Activated CD4-positive, alpha-beta memory T cell treated with anti-CD3 and anti-CD28 coated beads for 36 hours (primary cell): ENCODE measurements around the gene PRSS21. TPM values are rescaled to one million over a fixed set of nuclear protein-coding genes. Genes with fewer than 3 reads are reported as not detected.

Experiments used
- CTCF ChIA-PET: fragments of 350-600 bp; sonication (Branson Sonifier 250); formaldehyde crosslinking; loops from one replicate; lab custom pipeline; 2021; ENCODE audit warnings: antibody characterized with exemption, inconsistent platforms; lab: Charles Lee
- POLR2A ChIA-PET: fragments of 350-600 bp; sonication (Branson Sonifier 250); formaldehyde crosslinking; loops from one replicate; lab custom pipeline; 2021; ENCODE audit warnings: antibody characterized with exemption; lab: Charles Lee
- DNase-seq: peaks from one replicate; pipeline ENCODE4 v3.0.0-alpha.2; 2020
- H3K27ac Mint-ChIP-seq: one replicate; pipeline ENCODE4 v1.8.0; 2021; ENCODE audit warnings: mixed read lengths
- H3K27me3 Mint-ChIP-seq: one replicate; pipeline ENCODE4 v1.8.0; 2021; ENCODE audit warnings: mixed read lengths
- H3K36me3 Mint-ChIP-seq: one replicate; pipeline ENCODE4 v1.8.0; 2021; ENCODE audit warnings: mixed read lengths
- H3K4me1 Mint-ChIP-seq: one replicate; pipeline ENCODE4 v1.8.0; 2021; ENCODE audit warnings: low read depth, mixed read lengths
- H3K4me3 Mint-ChIP-seq: one replicate; pipeline ENCODE4 v1.8.0; 2021; ENCODE audit warnings: mild to moderate bottlenecking, mixed read lengths
- H3K9me3 Mint-ChIP-seq: one replicate; pipeline ENCODE4 v1.8.0; 2021; ENCODE audit warnings: mixed read lengths
- intact Hi-C: fragments of 100-400 bp; cut with micrococcal nuclease; formaldehyde crosslinking; loops from one replicate; pipeline ENCODE4 v1.15.1; 2023
- total RNA-seq, 2 experiments: library from RNA; stranded (reverse); gene quantifications; one replicate each; pipeline ENCODE4 v1.2.3, GENCODE V29; 2021

The PRSS21 gene
- total RNA-seq, 2 experiments from 2014 or later = 4.7 to 6.2 TPM

- DNase-seq = no peak
- H3K27me3 Mint-ChIP-seq = peaks cover 5% of the 10 kb centered on the region
- H3K9me3 Mint-ChIP-seq = no peaks in the 10 kb centered on the region
- ChIA-PET CTCF (no interaction called here), POLR2A (no interaction called here)
- H3K4me1 Mint-ChIP-seq = no peaks in the 10 kb centered on the region
- intact Hi-C loops = no loop called here
- H3K36me3 Mint-ChIP-seq = no peaks in the 10 kb centered on the region
- no peak overlapping the region for H3K4me3 Mint-ChIP-seq
- H3K27ac Mint-ChIP-seq = no peak overlapping the region
These were observed 3.2 kb upstream of the PRSS21 start for GRCh38 chr16:2813771-2814221.

- intact Hi-C loops = no loop called here
- Mint-ChIP-seq H3K27me3 (peaks cover 5% of the 10 kb centered on the region), H3K27ac (no peak overlapping the region), H3K4me1 (no peaks in the 10 kb centered on the region), H3K36me3 (no peaks in the 10 kb centered on the region), H3K9me3 (no peaks in the 10 kb centered on the region), H3K4me3 (no peak overlapping the region)
- no peak for DNase-seq
- ChIA-PET CTCF (no interaction called here), POLR2A (no interaction called here)
These were observed 2.3 kb upstream of the PRSS21 start for GRCh38 chr16:2814551-2815298.

GRCh38 chr16:2815299-2815771, 1.7 kb upstream of the PRSS21 start:
- no peaks in the 10 kb centered on the region for H3K36me3 Mint-ChIP-seq
- peaks cover 5% of the 10 kb centered on the region for H3K27me3 Mint-ChIP-seq
- ChIA-PET POLR2A (no interaction called here), CTCF (no interaction called here)
- H3K9me3 Mint-ChIP-seq = no peaks in the 10 kb centered on the region
- intact Hi-C loops = no loop called here
- DNase-seq = no peak
- H3K4me1 Mint-ChIP-seq = no peaks in the 10 kb centered on the region
- no peak overlapping the region for H3K4me3 Mint-ChIP-seq
- H3K27ac Mint-ChIP-seq = no peak overlapping the region

DNA sequence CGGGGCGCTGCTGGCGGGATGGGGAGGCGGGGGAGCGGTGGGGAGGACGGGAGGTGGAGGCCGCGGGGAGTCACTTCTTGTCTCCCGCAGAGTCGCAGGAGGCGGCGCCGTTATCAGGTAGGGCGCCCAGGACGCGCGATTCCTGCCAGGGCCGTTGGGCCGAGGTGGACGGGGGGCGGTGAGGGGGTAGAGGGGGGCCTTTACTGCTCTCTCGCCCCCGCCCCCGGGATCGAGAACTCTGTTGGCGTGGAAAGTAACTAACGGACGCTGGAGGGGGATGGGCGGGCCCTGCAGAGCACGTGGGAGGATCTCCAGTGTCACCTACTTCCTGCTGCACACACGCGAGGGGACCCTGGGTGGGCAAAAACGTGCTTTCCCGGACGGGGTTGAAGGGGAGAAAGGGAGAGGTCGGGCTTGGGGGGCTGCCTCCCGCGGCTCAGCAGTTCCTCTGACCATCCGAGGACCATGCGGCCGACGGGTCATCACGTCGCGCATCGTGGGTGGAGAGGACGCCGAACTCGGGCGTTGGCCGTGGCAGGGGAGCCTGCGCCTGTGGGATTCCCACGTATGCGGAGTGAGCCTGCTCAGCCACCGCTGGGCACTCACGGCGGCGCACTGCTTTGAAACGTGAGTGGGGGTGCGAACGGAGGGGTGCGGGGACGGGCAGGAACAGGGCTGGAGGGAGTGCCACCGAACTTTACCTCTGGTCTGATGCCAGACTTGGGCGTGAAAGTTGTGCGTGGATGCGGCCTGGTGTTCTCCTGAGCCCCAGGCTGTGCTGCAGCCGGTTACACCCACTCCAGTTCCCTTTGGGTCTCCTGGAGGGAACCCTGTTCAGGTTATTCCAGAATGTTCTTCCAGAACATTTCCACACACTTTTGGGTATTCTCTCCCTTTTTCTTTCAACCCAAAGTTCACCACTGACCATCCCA, 569 bp downstream of the PRSS21 start:
- Mint-ChIP-seq H3K9me3 (no peaks in the 10 kb centered on the region), H3K27ac (no peak overlapping the region), H3K4me3 (peak overlapping the region; percentile 50), H3K36me3 (no peaks in the 10 kb centered on the region), H3K4me1 (no peaks in the 10 kb centered on the region), H3K27me3 (no peaks in the 10 kb centered on the region)
- intact Hi-C loops = no loop called here
- DNase-seq = no peak
- POLR2A ChIA-PET = no interaction called here
- CTCF ChIA-PET = interaction anchor here (1.7 kb wide), 1 partner anchor 109 kb away, joined by 3 read pairs; no protein-coding TSS in a partner anchor

DNA sequence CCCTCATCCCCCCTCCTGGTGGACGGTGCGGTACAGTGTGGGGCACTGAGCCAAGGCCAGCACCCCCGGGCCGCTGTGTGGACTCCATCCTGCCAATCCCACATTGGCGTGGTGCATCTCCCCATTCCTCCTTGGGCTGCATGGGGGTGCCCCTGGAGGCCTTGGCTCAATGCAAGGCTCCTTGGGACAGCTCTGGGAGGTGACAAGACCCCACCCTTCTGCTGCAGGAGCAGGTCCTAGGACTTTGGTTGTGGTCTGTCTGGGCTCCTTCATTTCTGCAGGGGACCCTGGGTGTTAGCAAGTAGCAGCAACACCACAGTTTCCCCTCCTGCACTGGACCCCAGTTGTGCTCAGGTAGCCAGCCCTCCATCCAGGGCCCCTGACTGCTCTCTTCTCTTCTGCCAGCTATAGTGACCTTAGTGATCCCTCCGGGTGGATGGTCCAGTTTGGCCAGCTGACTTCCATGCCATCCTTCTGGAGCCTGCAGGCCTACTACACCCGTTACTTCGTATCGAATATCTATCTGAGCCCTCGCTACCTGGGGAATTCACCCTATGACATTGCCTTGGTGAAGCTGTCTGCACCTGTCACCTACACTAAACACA, 1.3 kb downstream of the PRSS21 start:
- H3K4me3 Mint-ChIP-seq = no peak overlapping the region
- CTCF ChIA-PET = no interaction called here

DNA sequence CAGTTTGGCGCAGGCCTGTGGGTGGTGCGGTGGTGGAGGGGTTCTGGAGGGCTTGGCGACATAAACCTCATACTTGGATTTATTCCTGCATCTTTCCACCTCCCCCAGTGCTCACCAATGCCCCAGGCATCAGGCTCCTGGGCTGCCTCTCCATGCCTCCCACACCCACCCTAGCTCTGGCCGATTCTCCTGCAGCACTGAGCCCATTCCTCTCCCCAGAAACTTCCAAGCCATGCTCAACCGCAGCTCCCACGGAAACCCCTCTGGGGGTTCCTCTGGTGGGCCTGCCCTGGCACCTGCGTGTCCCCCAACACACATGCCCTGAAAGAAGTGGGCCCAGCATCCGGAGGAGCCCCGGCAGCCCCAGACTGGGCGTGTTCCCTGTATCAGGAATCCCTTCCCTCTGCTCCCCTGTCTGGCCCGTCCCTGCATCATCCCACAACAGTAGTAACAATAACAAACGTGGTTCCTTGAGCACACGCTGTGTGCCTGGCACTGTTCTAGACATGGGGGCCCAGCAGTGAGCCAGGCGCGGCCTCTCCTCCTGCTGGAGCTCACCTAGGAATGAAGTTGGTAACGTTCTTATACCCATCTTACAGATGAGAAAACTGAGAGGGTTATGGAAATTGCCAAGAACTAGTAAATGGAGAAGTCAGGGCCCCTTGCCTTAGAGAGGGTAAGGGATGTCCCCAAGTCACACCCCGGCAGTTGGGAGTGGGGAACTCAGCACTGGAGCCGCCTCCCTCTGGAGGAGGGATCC, 2.3 kb downstream of the PRSS21 start:
- DNase-seq = no peak
- H3K27ac Mint-ChIP-seq = no peak overlapping the region
- intact Hi-C loops = no loop called here
- ChIA-PET CTCF (no interaction called here), POLR2A (no interaction called here)
- no peaks in the 10 kb centered on the region for H3K4me1 Mint-ChIP-seq
- no peak overlapping the region for H3K4me3 Mint-ChIP-seq
- no peaks in the 10 kb centered on the region for H3K27me3 Mint-ChIP-seq
- H3K9me3 Mint-ChIP-seq = no peaks in the 10 kb centered on the region
- H3K36me3 Mint-ChIP-seq = no peaks in the 10 kb centered on the region

More for the DNA sequence above, 1.3 kb downstream of the PRSS21 start:
- Mint-ChIP-seq H3K9me3 (no peaks in the 10 kb centered on the region), H3K36me3 (no peaks in the 10 kb centered on the region), H3K4me1 (no peaks in the 10 kb centered on the region), H3K27me3 (no peaks in the 10 kb centered on the region), H3K27ac (no peak overlapping the region)
- intact Hi-C loops = no loop called here
- DNase-seq = no peak
- POLR2A ChIA-PET = no interaction called here

DNA sequence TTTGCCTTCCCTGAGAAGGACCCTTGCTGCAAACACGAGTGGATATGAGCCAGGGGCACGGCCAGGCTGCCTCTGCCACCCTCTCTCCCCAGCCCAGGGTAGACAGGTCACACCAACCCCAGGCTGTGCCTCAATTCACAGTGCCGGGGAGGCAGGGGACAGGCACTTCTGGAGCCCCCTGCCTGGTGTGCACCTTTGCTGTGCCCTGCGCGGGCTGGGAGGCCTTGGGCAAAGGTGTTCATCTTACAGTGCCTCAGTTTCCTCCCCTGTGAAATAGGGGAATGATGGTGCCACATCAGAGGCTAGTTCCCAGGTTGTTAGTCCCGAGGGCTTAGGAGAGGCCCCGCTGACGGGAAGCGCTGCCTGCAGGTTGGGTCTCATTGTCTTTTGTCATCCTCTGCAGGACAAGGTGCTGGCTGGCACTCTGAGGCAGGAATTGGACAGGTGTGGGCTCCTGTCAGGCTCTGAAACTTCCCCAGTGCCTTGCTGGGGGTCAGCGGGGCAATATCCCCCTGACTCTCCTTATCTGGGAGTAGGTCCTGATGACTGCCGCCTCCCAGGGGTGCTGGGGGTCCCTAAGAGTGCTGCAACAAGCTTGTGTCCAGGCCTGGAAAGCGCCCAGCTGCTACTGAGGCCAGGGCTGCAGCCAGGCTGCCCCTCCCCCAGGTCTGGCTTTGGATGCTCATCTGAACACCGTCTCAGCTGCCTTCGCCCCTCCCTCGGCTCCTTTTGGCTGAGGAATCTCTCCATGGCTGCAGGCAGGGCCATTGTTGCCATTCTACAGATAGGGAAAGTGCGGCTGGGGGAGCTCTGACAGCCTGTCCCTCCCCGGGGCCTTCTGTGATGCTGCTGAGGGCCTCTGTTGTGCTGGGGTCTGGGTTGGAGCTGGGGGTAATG, 3.1 kb downstream of the PRSS21 start:
- no peak overlapping the region for H3K4me3 Mint-ChIP-seq
- no peak overlapping the region for H3K27ac Mint-ChIP-seq
- ChIA-PET POLR2A (no interaction called here), CTCF (no interaction called here)
- no peaks in the 10 kb centered on the region for H3K36me3 Mint-ChIP-seq
- H3K27me3 Mint-ChIP-seq = no peaks in the 10 kb centered on the region
- DNase-seq = no peak
- H3K9me3 Mint-ChIP-seq = no peaks in the 10 kb centered on the region
- intact Hi-C loops = no loop called here
- H3K4me1 Mint-ChIP-seq = no peaks in the 10 kb centered on the region

- H3K36me3 Mint-ChIP-seq = no peaks in the 10 kb centered on the region
- DNase-seq = no peak
- H3K27me3 Mint-ChIP-seq = no peaks in the 10 kb centered on the region
- CTCF ChIA-PET = interaction anchor here (1.5 kb wide), 1 partner anchor 37 kb away, joined by 4 read pairs; no protein-coding TSS in a partner anchor
- intact Hi-C loops = no loop called here
- no peaks in the 10 kb centered on the region for H3K9me3 Mint-ChIP-seq
- no peak overlapping the region for H3K27ac Mint-ChIP-seq
- POLR2A ChIA-PET = no interaction called here
- H3K4me1 Mint-ChIP-seq = no peaks in the 10 kb centered on the region
- no peak overlapping the region for H3K4me3 Mint-ChIP-seq
These were observed 3.9 kb downstream of the PRSS21 start for GRCh38 chr16:2820836-2821486.

DNA sequence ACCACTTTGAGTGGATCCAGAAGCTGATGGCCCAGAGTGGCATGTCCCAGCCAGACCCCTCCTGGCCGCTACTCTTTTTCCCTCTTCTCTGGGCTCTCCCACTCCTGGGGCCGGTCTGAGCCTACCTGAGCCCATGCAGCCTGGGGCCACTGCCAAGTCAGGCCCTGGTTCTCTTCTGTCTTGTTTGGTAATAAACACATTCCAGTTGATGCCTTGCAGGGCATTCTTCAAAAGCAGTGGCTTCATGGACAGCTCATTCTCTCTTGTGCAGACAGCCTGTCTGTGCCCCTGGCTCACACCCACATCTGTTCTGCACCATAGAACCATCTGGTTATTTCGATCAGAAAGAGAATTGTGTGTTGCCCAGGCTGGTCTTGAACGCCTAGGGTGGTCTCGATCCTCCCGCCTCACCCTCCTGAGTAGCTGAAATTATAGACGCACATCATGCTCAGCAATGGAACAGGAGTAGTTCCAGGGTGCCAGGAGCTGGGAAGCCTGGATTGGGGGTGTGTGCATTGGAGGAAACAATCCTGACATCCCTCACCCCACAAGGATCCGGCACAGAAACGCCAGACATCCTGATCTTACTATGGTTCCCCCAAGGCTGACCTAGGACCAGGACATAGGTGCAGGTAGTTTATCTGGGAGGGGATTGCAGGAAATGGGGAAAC, 4.6 kb downstream of the PRSS21 start:
- H3K4me1 Mint-ChIP-seq = no peaks in the 10 kb centered on the region
- no peak overlapping the region for H3K4me3 Mint-ChIP-seq
- ChIA-PET CTCF (interaction anchor here (1.5 kb wide), 1 partner anchor 37 kb away, joined by 4 read pairs; no protein-coding TSS in a partner anchor), POLR2A (no interaction called here)
- no peaks in the 10 kb centered on the region for H3K9me3 Mint-ChIP-seq
- no peaks in the 10 kb centered on the region for H3K27me3 Mint-ChIP-seq
- intact Hi-C loops = no loop called here
- no peak for DNase-seq
- H3K27ac Mint-ChIP-seq = no peak overlapping the region
- H3K36me3 Mint-ChIP-seq = no peaks in the 10 kb centered on the region

GRCh38 chr16:2822158-2822495, 5.1 kb downstream of the PRSS21 start:
- intact Hi-C loops = no loop called here
- Mint-ChIP-seq H3K9me3 (no peaks in the 10 kb centered on the region), H3K4me1 (no peaks in the 10 kb centered on the region), H3K36me3 (no peaks in the 10 kb centered on the region), H3K27me3 (no peaks in the 10 kb centered on the region), H3K4me3 (no peak overlapping the region), H3K27ac (no peak overlapping the region)
- POLR2A ChIA-PET = no interaction called here
- DNase-seq = no peak
- CTCF ChIA-PET = interaction anchor here (1.5 kb wide), 1 partner anchor 38 kb away, joined by 4 read pairs; no protein-coding TSS in a partner anchor
